DOHH2 (cell line): ENCODE measurements around the gene MICAL3.

ENCODE experiments used
- CTCF ChIP-seq: fragments of 200-600 bp; sonication (generic); IDR thresholded peaks from one replicate; pipeline ENCODE4 v1.5.1; 2014; ENCODE audit warnings: antibody characterized with exemption, mild to moderate bottlenecking, low read depth, low read length; ENCODE audit not compliant: poor library complexity, severe bottlenecking
- EZH2phosphoT487 ChIP-seq: fragments of 200-600 bp; sonication (generic); IDR thresholded peaks from 2 replicates; pipeline ENCODE4 v1.6.1; 2017; ENCODE audit warnings: borderline replicate concordance, mild to moderate bottlenecking, antibody characterized with exemption, low read length, moderate library complexity, mixed read lengths

GRCh38 chr22:18067548-18068341 lies 43.4 kb upstream of the MICAL3 start:
- TF ChIP-seq CTCF (no peak), EZH2phosphoT487 (no peak)
